ENCODE results near the gene CTU1. TPM values are rescaled to one million over a fixed set of nuclear protein-coding genes. Genes with fewer than 3 reads are reported as not detected.
A peak's percentile ranks its signal among the peaks of the same experiment; 100 is the strongest.

CTU1 gene
- total and polyA plus RNA-seq, 7 donors, result 0.60 to 9.0 (median 5.7) TPM

DNA sequence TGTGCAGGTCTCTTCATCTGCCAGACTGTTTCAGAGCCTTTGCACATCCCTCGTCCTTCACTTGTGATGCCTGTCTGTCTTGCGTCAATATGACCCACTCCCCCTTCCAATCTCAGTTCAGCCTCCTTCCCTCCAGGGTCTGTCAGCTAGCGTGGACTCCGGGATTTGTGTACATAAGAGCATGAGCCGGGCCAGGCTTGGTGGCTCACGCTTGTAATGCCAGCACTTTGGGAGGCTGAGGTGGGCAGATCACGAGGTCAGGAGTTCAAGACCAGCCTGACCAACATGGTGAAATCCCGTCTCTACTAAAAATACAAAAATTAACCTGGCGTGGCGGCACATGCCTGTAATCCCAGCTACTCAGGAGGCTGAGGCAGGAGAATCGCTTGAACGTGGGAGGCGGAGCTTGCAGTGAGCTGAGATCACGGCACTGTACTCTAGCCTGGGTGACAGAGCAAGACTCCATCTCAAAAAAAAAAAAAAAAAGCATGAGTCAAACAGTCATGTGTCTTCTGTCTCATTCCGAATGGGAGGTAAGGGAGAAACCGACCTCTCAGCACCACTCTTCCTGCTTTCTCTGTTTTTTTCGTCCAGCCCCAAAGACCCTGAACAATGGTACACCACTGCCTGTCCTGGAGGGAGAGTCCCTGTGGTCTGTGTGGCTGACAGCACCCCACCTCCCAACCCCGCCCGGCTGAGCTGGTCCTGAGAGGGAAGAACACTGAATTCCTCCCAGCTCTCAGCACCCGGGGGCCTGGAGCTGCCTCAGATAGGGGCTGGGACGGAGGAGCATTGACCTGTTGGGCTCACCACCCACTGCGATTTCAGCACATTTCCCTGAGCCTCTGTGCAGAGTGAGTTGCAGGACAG is 14.1 kb upstream of the CTU1 start:
- H3K4me3 ChIP-seq, result no peak overlapping the region
- H3K36me3 ChIP-seq, result no peaks in the 10 kb centered on the region
- no peaks in the 10 kb centered on the region for H3K9me3 ChIP-seq
- intact Hi-C loops (cut with DNase I), result no loop called here
- TF ChIP-seq POLR2AphosphoS5 (IDR thresholded peaks at IDR 0.05) (no peak), CTCF (IDR thresholded peaks at IDR 0.05) (no peak), POLR2A (IDR thresholded peaks at IDR 0.05) (no peak), EP300 (IDR thresholded peaks at IDR 0.05) (no peak)
- no peaks in the 10 kb centered on the region for H3K4me1 ChIP-seq
- WGBS, 2 donors, result 65 to 75% methylated on average over 22 of the region's 22 CpGs
- H3K27ac ChIP-seq, result peak overlapping the region in 3 of 4 donors; percentile 14 to 54 (median 52)
- peaks cover 0 to 23% (median 0%) of the 10 kb centered on the region in 3 donors for H3K27me3 ChIP-seq
- DNase-seq, result peak; percentile 36

- intact Hi-C loops (cut with DNase I), result no loop called here
- Histone ChIP-seq H3K9me3 (no peaks in the 10 kb centered on the region), H3K27ac (no peak overlapping the region), H3K4me3 (no peak overlapping the region), H3K4me1 (no peaks in the 10 kb centered on the region), H3K27me3 (peaks cover 0 to 20% (median 0%) of the 10 kb centered on the region in 3 donors), H3K36me3 (no peaks in the 10 kb centered on the region)
- WGBS, 2 donors, result 87 to 92% methylated on average over 8 of the region's 8 CpGs
- DNase-seq, result peak; percentile 37
- no peak for TF ChIP-seq POLR2A (IDR thresholded peaks at IDR 0.05)
- no peak for TF ChIP-seq CTCF (IDR thresholded peaks at IDR 0.05)
- TF ChIP-seq EP300 (IDR thresholded peaks at IDR 0.05), result no peak
- TF ChIP-seq POLR2AphosphoS5 (IDR thresholded peaks at IDR 0.05), result no peak
These were observed 13.0 kb upstream of the CTU1 start for GRCh38 chr19:51121257-51121656.

- H3K4me3 ChIP-seq, result no peak overlapping the region
- H3K27me3 ChIP-seq, result peaks cover 0 to 16% (median 0%) of the 10 kb centered on the region in 3 donors
- 76 to 85% methylated on average over 6 of the region's 6 CpGs for WGBS, 2 donors
- no peaks in the 10 kb centered on the region for H3K4me1 ChIP-seq
- no peaks in the 10 kb centered on the region for H3K36me3 ChIP-seq
- H3K9me3 ChIP-seq, result no peaks in the 10 kb centered on the region
- no peak overlapping the region for H3K27ac ChIP-seq
- DNase-seq, result no peak
- TF ChIP-seq POLR2A (IDR thresholded peaks at IDR 0.05) (no peak), CTCF (IDR thresholded peaks at IDR 0.05) (no peak), EP300 (IDR thresholded peaks at IDR 0.05) (no peak), POLR2AphosphoS5 (IDR thresholded peaks at IDR 0.05) (no peak)
- intact Hi-C loops (cut with DNase I), result no loop called here
These were observed 12.0 kb upstream of the CTU1 start for GRCh38 chr19:51120160-51120559.

GRCh38 chr19:51119611-51120010 is 11.4 kb upstream of the CTU1 start:
- DNase-seq, result peak; percentile 45
- no peak for TF ChIP-seq POLR2AphosphoS5 (IDR thresholded peaks at IDR 0.05)
- no peak for TF ChIP-seq EP300 (IDR thresholded peaks at IDR 0.05)
- TF ChIP-seq POLR2A (IDR thresholded peaks at IDR 0.05), result no peak
- TF ChIP-seq CTCF (IDR thresholded peaks at IDR 0.05), result no peak
- H3K36me3 ChIP-seq, result no peaks in the 10 kb centered on the region
- intact Hi-C loops (cut with DNase I), result no loop called here
- H3K27me3 ChIP-seq, result peaks cover 0 to 13% (median 0%) of the 10 kb centered on the region in 3 donors
- H3K9me3 ChIP-seq, result no peaks in the 10 kb centered on the region
- no peak overlapping the region for H3K27ac ChIP-seq
- WGBS, 2 donors, result 77 to 89% methylated on average over 6 of the region's 6 CpGs
- H3K4me1 ChIP-seq, result no peaks in the 10 kb centered on the region
- H3K4me3 ChIP-seq, result no peak overlapping the region

Data from sigmoid colon (tissue), 7 donors.